ENCODE measurements around the gene PSMA7.

Gene PSMA7

GRCh38 chr20:62143081-62143956, at the start of gene PSMA7, which contains the start of gene SS18L1:
Gene PSMA7, minus strand, starts transcription at chr20:62143394. Its CDS starts 91 bp downstream, at chr20:62143303.
Gene SS18L1, plus strand, starts transcription at chr20:62143769. Its CDS starts 52 bp downstream, at chr20:62143821.
- peak; percentile 93 for DNase-seq (ENCODE audit: low spot score)

- DNase-seq (ENCODE audit: low spot score) = no peak
These were observed 49.4 kb upstream of the PSMA7 start for GRCh38 chr20:62192635-62193034.

- no peak for DNase-seq (ENCODE audit: low spot score)
These were observed 48.8 kb upstream of the PSMA7 start for GRCh38 chr20:62191781-62192559.

GRCh38 chr20:62190639-62191411, 47.6 kb upstream of the PSMA7 start:
- DNase-seq (ENCODE audit: low spot score) = no peak

GRCh38 chr20:62186887-62187866, 44.0 kb upstream of the PSMA7 start:
- peak; percentile 23 for DNase-seq (ENCODE audit: low spot score)

GRCh38 chr20:62186096-62186426, 42.9 kb upstream of the PSMA7 start:
- DNase-seq (ENCODE audit: low spot score) = no peak

GRCh38 chr20:62183426-62184142, 40.4 kb upstream of the PSMA7 start:
- peak; percentile 10 for DNase-seq (ENCODE audit: low spot score)

- peak; percentile 96 for DNase-seq (ENCODE audit: low spot score)
These were observed 39.6 kb upstream of the PSMA7 start, which contains the start of gene MTG2 for GRCh38 chr20:62182469-62183425. Gene MTG2, plus strand, starts transcription at chr20:62183028. Its CDS starts 10,393 bp downstream, at chr20:62193421.

- no peak for DNase-seq (ENCODE audit: low spot score)
These were observed 38.6 kb upstream of the PSMA7 start for GRCh38 chr20:62181808-62182207.

- no peak for DNase-seq (ENCODE audit: low spot score)
These were observed 35.9 kb upstream of the PSMA7 start for GRCh38 chr20:62179162-62179504.

- DNase-seq (ENCODE audit: low spot score) = no peak
These were observed 35.3 kb upstream of the PSMA7 start for GRCh38 chr20:62178316-62179161.

GRCh38 chr20:62177307-62177706, 34.1 kb upstream of the PSMA7 start:
- DNase-seq (ENCODE audit: low spot score) = peak; percentile 29

- no peak for DNase-seq (ENCODE audit: low spot score)
These were observed 33.7 kb upstream of the PSMA7 start for GRCh38 chr20:62176866-62177265.

GRCh38 chr20:62175711-62176110, 32.5 kb upstream of the PSMA7 start:
- no peak for DNase-seq (ENCODE audit: low spot score)

- no peak for DNase-seq (ENCODE audit: low spot score)
These were observed 31.9 kb upstream of the PSMA7 start for GRCh38 chr20:62174870-62175624.

- no peak for DNase-seq (ENCODE audit: low spot score)
These were observed 31.0 kb upstream of the PSMA7 start for GRCh38 chr20:62174021-62174804.

GRCh38 chr20:62172666-62173065, 29.5 kb upstream of the PSMA7 start:
- DNase-seq (ENCODE audit: low spot score) = no peak
